Iris pigment epithelial cell (primary cell): ENCODE results near the gene CCL19.

ENCODE experiments used
- DNase-seq: peaks from one replicate; pipeline ENCODE4 v3.0.0-alpha.2; 2011; ENCODE audit warnings: low read depth

Gene CCL19

GRCh38 chr9:34662526-34663302, 28.4 kb downstream of the CCL19 start, which contains the start of gene CCL27:
Gene CCL27 (minus strand): TSS chr9:34662657. CDS start chr9:34662633, 24 bp downstream.
- DNase-seq, result no peak

DNA sequence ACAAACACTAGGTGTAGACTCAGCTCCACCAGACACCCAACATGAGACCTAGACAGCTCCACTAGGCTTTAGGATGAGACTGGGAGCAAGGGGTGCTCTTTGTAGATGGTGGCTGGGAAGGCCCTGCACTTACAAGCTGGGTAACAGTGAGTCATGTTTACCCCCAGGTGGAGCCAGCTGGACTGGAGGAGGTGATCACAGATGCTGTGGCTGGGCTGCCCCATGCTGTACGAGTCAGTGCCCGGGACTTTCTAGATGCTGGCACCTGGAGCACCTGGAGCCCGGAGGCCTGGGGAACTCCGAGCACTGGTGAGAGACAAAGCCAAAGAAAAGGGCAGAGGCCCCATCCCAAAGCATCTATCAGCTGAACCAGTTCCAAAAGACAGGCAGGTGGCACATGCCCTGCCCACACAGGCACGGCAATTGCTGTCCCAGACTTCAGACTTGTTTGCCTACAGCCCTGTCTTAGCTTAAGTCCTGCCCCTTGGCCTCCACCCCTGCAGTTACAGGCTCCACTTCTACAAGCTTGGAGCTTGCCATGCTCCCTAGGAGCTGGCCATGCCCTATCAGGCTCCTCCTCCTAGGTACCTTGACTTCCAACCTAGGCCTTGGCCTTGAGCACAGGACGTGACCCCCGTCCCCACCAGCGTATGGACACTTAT, 31.4 kb downstream of the CCL19 start:
- DNase-seq, result no peak

- DNase-seq, result no peak
These were observed 32.6 kb downstream of the CCL19 start for GRCh38 chr9:34658461-34658860.

DNA sequence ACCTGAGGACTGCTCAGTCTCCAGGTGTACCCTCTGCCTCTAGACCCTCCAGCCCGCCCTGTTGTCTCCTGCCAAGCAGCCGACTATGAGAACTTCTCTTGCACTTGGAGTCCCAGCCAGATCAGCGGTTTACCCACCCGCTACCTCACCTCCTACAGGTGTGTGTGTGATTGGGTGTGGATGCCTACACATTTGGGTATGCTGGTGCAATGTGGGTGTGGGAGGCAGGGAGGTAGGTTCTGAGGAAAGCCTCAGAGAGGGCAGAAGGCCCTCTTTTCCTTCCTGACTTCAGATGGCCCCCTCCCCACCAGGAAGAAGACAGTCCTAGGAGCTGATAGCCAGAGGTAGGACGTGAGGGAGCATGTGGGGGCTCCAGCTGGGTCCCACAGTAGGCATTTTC, 34.1 kb downstream of the CCL19 start:
- DNase-seq, result no peak

DNA sequence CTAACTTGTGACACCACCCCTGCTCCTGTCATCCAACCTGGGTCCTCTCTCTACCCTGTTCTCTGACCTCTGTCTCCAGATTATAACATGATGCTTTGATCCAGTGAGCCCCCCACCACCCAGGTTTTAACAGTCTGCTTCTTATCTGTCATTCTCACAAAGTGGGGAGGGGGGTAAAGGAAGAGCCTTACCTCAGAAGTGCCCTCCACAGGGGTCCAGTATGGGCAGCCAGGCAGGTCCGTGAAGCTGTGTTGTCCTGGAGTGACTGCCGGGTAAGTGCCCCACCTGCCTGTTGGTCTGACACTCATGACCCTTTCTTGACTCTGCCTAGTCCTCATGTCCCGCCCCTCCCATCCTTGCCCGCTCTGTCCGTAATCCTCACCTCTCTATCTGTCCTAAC, 35.7 kb downstream of the CCL19 start:
- no peak for DNase-seq

DNA sequence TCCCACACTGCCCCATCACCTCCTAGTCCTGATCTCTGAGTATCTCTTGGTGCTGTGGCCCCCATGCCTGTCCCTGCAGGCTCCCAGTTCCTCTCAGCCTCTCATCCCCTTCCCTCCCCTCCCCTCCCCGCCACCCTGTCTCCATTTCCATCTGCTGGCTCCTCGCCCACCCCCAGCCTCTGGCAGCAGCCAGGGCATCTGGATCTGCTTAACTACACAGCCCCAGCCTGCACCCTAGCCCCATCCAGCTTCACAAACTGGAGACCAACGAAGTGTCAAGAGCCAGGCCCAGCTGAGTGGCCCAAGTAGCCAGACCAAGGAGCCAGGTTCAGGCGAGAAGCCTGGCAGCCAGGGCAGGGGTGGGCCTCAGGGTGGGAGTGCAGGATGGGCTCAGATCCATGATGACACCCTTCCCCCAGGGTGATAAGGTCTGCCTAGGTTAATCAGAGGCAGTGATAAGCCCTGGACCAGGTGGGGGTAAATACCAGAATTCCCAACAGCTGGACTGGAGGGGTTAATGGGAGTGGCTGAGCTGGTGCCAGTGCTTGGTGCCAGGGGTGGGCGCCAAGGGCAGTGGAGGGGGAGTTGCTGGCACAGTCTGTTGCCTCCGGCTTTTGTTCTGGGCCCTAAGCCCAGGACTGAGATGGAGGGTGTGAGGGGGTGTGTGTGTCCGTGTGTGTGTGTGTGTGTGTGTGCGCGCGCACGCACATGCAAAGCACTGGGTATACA, 36.6 kb downstream of the CCL19 start:
- no peak for DNase-seq

DNA sequence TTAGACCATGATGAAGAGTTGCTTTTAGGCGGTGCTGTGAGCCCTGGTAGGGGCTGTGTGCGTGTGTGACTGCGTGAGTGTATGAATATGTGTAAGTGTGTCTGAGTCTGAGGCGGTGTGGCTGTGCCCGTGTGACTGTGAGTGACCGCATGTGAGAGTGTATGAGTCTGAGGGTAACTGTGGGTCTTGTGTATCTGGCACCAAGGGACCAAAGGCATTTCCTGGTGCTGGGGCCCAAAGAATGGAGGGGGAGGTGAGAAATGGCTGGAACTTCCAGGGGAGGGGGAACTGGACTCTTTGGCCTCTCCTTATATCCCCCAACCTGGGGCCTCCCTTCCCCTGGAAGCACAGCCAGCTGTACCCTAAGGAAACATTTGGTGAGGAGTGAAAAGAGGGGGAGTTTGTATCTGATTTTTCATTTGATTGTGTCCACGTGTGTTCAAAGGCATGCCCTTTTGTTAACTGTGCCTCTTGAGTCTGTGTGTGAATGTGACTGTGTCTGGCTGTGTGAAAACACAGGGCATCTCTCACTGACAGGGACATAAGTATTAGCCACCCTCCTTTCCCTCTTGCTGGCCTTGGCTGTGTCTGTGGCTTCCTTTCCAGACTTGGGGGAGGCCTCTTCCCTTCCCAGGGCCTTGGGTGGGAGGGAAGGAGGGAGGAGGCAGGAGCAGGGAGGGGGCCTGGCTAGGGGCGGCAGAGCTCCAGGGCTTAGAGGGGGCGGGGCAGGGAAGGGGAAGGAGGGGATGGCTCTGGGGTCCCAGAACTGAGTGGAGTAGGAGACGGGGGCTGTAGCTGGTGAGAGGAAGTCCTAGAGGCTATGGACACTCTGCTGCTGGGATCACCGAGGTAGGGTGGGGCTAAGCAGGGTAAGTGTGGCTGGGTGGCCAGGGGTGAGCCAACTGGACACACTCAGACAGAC, 37.7 kb downstream of the CCL19 start:
- peak; percentile 20 for DNase-seq

DNA sequence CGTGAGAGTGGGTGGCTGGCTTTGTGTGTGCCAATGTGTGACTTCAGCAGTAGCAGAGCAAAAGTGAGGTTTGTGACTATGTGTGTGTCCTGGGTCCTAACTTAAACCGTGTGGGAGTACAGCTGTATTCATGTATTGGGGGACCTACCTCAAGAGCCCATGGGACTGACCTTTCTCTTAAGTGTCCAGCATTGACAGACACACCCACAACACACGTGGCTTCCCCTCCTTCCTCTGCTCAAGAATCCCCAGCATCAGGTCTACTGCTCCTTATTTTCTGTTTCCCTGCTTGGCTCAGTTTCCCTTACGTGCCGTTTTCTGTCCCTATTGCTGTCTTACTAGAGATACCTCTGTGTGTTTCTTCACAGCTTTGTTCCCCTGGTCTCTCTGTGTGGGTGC, 38.5 kb downstream of the CCL19 start:
- peak; percentile 28 for DNase-seq

- peak; percentile 84 for DNase-seq
These were observed 39.0 kb downstream of the CCL19 start, which contains the start of gene IL11RA for GRCh38 chr9:34651876-34652601. Gene IL11RA (plus strand): TSS chr9:34652185. CDS start chr9:34655218, 3,033 bp downstream.

- DNase-seq, result peak; percentile 43
These were observed 39.8 kb downstream of the CCL19 start for GRCh38 chr9:34651321-34651720.

DNA sequence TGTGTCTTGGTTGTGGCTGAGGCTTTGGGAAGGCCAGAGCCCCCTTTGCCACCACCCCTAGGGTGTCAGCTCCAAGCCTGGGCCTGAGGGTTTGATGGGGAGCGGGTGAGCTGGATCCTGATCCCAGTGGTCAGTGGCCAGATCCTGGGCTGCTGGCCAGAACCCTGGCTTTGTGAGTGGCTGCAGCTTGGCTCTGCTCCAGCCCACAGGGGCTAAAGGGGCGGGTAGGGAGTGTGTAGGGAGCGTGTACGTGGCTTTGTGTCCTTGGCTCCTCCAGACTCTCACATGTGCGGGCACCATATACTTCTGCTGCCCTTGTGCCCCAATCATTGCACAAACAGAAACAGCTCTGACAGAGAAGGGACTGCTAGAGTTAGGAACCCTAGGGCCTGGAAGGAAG, 40.3 kb downstream of the CCL19 start:
- DNase-seq, result peak; percentile 50

DNA sequence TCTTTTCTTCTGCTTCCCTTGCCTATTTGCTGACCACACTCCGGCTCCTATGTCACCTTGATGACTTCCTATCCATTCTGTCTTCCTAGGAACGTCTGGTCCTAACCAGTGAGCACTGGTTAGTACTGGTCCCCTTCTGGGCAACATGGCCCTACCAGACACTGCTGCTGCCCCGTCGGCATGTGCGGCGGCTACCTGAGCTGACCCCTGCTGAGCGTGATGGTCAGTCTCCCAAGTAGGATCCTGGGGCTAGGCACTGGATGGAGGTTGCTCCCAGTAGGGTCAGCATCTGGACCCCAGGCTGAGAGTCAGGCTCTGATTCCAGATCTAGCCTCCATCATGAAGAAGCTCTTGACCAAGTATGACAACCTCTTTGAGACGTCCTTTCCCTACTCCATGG, 42.4 kb downstream of the CCL19 start:
- no peak for DNase-seq

GRCh38 chr9:34647651-34648050, 43.4 kb downstream of the CCL19 start:
- DNase-seq, result no peak

- DNase-seq, result no peak
These were observed 44.0 kb downstream of the CCL19 start for GRCh38 chr9:34647084-34647403.

GRCh38 chr9:34646211-34647083, 44.6 kb downstream of the CCL19 start, which contains the start of gene GALT:
Gene GALT (plus strand): TSS chr9:34646675. CDS start chr9:34646705, 30 bp downstream.
- peak; percentile 84 for DNase-seq

DNA sequence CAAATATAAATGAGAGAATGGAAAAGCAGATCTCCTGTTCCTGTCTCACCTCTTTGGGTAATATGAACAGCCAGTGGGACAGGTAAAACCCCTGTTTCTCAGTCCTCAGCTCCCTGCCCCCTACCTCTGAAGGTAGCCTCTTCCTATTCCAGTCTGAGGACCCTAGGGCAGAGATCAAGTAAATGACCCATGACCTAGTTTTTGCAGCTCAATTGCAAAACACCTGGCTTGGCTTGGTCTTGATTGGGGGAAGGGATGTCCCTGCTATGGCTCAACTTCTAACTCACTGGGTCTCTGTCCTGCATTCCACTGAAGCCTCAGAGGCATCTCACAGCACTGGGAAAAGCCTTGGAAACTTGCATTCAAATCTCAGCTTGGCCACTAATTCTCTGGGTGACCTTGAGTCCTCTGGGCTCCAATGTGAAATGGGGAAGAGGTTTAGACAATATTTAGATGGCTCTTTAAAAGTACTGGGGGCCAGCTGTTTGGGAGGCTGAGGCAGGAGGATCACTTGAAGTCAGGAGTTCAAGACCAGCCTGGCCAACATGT, 46.2 kb downstream of the CCL19 start:
- DNase-seq, result no peak

DNA sequence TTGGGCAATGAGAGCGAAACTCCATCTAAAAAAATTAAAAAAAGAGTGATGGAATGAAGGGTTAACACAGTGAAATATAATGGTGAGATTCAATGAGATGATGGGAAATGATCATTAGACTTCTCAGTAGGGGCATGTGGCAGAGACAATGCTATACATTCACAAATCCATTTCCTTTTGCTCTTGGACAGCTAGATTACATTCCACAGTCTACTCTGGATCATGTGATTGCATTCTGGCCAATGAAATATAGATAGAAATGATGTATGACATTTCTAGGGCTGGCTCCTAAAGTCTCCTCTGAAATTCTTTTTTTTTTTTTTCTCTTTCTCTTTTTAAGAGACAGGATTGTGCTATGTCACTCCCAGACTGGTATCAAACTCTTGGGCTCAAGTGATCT, 48.4 kb downstream of the CCL19 start:
- DNase-seq, result no peak
